Keratinocyte (primary cell): Measurements from ENCODE around the gene KASH5. TPM values are rescaled to one million over a fixed set of nuclear protein-coding genes. Genes with fewer than 3 reads are reported as not detected.

Source experiments
- DNase-seq: peaks from one replicate; pipeline ENCODE4 v3.0.0-alpha.2; 2011; ENCODE audit warnings: low read depth, missing footprints, low spot score
- FAIRE-seq: peaks from 2 replicates; lab custom pipeline; 2011; peaks lifted over from hg19 to GRCh38; lab: Jason Lieb, UNC
- H2AFZ ChIP-seq: 2 replicates; pipeline ENCODE4 v1.6.0; 2012; ENCODE audit warnings: low read length, control low read depth, inconsistent platforms; ENCODE audit not compliant: control insufficient read depth
- H3K27ac ChIP-seq: 2 replicates; pipeline ENCODE4 v1.5.1; 2011; ENCODE audit warnings: low read length; ENCODE audit not compliant: control insufficient read depth, insufficient read depth
- H3K27me3 ChIP-seq: 3 replicates; pipeline ENCODE4 v1.6.0; 2011; ENCODE audit warnings: low read length; ENCODE audit not compliant: control insufficient read depth, insufficient read depth; ENCODE audit errors: extremely low read depth
- H3K36me3 ChIP-seq, 2 experiments: 2 replicates in 1 of 2; 3 replicates in 1 of 2; pipeline ENCODE4 v1.5.1; 2011; ENCODE audit warnings: low read length in 2 of 2, mild to moderate bottlenecking in 1 of 2; ENCODE audit not compliant: control insufficient read depth in 2 of 2, insufficient read depth in 2 of 2; ENCODE audit errors: extremely low read depth in 1 of 2
- H3K4me1 ChIP-seq: 3 replicates; pipeline ENCODE4 v1.5.1; 2011; ENCODE audit warnings: low read length; ENCODE audit not compliant: control insufficient read depth, insufficient read depth; ENCODE audit errors: extremely low read depth
- H3K4me2 ChIP-seq: 3 replicates; pipeline ENCODE4 v1.6.0; 2011; ENCODE audit warnings: low read depth, low read length; ENCODE audit not compliant: control insufficient read depth, insufficient read depth; ENCODE audit errors: extremely low read depth
- H3K4me3 ChIP-seq, 3 experiments: fragments of 200-600 bp in 1 of 3; sonication (generic) in 1 of 3; 2 replicates in 2 of 3; 3 replicates in 1 of 3; pipeline ENCODE4 v1.5.1; 2011 to 2016; ENCODE audit warnings: low read length in 3 of 3, mild to moderate bottlenecking in 3 of 3, control low read depth in 2 of 3, inconsistent platforms in 1 of 3, low read depth in 1 of 3, mixed read lengths in 1 of 3, mixed run types in 1 of 3, moderate library complexity in 1 of 3; ENCODE audit not compliant: control insufficient read depth in 2 of 3, insufficient read depth in 2 of 3; ENCODE audit errors: extremely low read depth in 1 of 3
- H3K79me2 ChIP-seq: 2 replicates; pipeline ENCODE4 v1.6.0; 2012; ENCODE audit warnings: low read length; ENCODE audit not compliant: control insufficient read depth, insufficient read depth
- H3K9ac ChIP-seq: 3 replicates; pipeline ENCODE4 v1.6.0; 2011; ENCODE audit warnings: low read length; ENCODE audit not compliant: control insufficient read depth, insufficient read depth; ENCODE audit errors: extremely low read depth
- H3K9me1 ChIP-seq: 3 replicates; pipeline ENCODE4 v1.6.0; 2011; ENCODE audit warnings: low read length; ENCODE audit not compliant: control insufficient read depth, insufficient read depth; ENCODE audit errors: extremely low read depth
- H3K9me3 ChIP-seq: 2 replicates; pipeline ENCODE4 v1.5.1; 2012; ENCODE audit warnings: low read depth, low read length; ENCODE audit not compliant: control insufficient read depth
- H4K20me1 ChIP-seq: 3 replicates; pipeline ENCODE4 v1.6.0; 2011; ENCODE audit warnings: low read length; ENCODE audit not compliant: control insufficient read depth, insufficient read depth; ENCODE audit errors: extremely low read depth
- EZH2 ChIP-seq: IDR thresholded peaks from one replicate; pipeline ENCODE4 v1.6.1; 2012; ENCODE audit warnings: inconsistent platforms, mild to moderate bottlenecking, low read length, moderate library complexity
- dilution Hi-C: fragments of 300-500 bp; cut with MboI; formaldehyde crosslinking; loops from one replicate; pipeline ENCODE4 v1.7.0; 2020; ENCODE audit warnings: low sequenced_read_pairs; ENCODE audit not compliant: extremely low pct_ligation_motif_present
- polyA plus RNA-seq, 5 experiments: library from polyadenylated mRNA; depleted of rRNA in 3 of 5; stranded (reverse) in 3 of 5; stranded (forward) in 1 of 5; unstranded in 1 of 5; fragments of >200 nt; gene quantifications; 1 replicate in 1 of 5; 2 replicates in 3 of 5; 3 replicates in 1 of 5; pipeline versions ENCODE4 v1.2.1 to v1.2.3, GENCODE V29; 2011 to 2012; ENCODE audit warnings: missing spikeins in 2 of 5, low read depth in 1 of 5, low replicate concordance in 1 of 5
- TF ChIP-seq, protein P1 (sequence below), 3 experiments: IDR thresholded peaks in 1 of 3; conservative IDR thresholded peaks in 1 of 3; optimal IDR thresholded peaks in 1 of 3; 2 replicates in 2 of 3; 3 replicates in 1 of 3; pipeline versions ENCODE3 to v1.5.1; 2011; ENCODE audit warnings: low read length in 3 of 3, mild to moderate bottlenecking in 3 of 3, moderate library complexity in 2 of 3, control low read depth in 1 of 3, inconsistent platforms in 1 of 3; ENCODE audit not compliant: insufficient read depth in 2 of 3; ENCODE audit errors: extremely low read depth in 1 of 3

The KASH5 gene
- polyA plus RNA-seq, 1 donor (not counting 4 experiments of a cell fraction or from before 2014, with no cell fraction given): not detected

GRCh38 chr19:49451430-49452181 is 63.6 kb downstream of the KASH5 start, which contains the start of gene PIH1D1:
PIH1D1 (minus strand) TSS chr19:49451814; CDS start chr19:49451574, 240 bp downstream.
- peaks cover 7 to 12% of the 10 kb centered on the region in 2 experiments for H3K36me3 ChIP-seq
- peaks cover 13% of the 10 kb centered on the region for H3K4me1 ChIP-seq
- peak within 1 kb of the TSS; percentile 90 for H3K27ac ChIP-seq
- DNase-seq (peak; percentile 98), FAIRE-seq (peak; percentile 94)
- peak within 1 kb of the TSS; percentile 78 to 98 (median 88) for H3K4me3 ChIP-seq
- no peaks in the 10 kb centered on the region for H4K20me1 ChIP-seq
- H3K4me2 ChIP-seq: peak within 1 kb of the TSS; percentile 96
- peaks cover 21% of the 10 kb centered on the region for H3K79me2 ChIP-seq
- H3K9me3 ChIP-seq: no peaks in the 10 kb centered on the region
- no peaks in the 10 kb centered on the region for H3K9me1 ChIP-seq
- peak within 1 kb of the TSS; percentile 99 for H3K9ac ChIP-seq
- no peaks in the 10 kb centered on the region for H3K27me3 ChIP-seq
- H2AFZ ChIP-seq: peak within 1 kb of the TSS; percentile 92
- dilution Hi-C loops: no loop called here
- TF ChIP-seq, protein P1, sequence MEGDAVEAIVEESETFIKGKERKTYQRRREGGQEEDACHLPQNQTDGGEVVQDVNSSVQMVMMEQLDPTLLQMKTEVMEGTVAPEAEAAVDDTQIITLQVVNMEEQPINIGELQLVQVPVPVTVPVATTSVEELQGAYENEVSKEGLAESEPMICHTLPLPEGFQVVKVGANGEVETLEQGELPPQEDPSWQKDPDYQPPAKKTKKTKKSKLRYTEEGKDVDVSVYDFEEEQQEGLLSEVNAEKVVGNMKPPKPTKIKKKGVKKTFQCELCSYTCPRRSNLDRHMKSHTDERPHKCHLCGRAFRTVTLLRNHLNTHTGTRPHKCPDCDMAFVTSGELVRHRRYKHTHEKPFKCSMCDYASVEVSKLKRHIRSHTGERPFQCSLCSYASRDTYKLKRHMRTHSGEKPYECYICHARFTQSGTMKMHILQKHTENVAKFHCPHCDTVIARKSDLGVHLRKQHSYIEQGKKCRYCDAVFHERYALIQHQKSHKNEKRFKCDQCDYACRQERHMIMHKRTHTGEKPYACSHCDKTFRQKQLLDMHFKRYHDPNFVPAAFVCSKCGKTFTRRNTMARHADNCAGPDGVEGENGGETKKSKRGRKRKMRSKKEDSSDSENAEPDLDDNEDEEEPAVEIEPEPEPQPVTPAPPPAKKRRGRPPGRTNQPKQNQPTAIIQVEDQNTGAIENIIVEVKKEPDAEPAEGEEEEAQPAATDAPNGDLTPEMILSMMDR (optimal IDR thresholded peaks at IDR 0.05 in 1 of 3, IDR thresholded peaks at IDR 0.05 in 1 of 3, conservative IDR thresholded peaks at IDR 0.05 in 1 of 3; ENCODE audit: extremely low read depth in 1 of 3, insufficient read depth in 2 of 3, low read length in 3 of 3): peak in 1 of 3 experiments; percentile 24
- TF ChIP-seq EZH2: no peak

DNA sequence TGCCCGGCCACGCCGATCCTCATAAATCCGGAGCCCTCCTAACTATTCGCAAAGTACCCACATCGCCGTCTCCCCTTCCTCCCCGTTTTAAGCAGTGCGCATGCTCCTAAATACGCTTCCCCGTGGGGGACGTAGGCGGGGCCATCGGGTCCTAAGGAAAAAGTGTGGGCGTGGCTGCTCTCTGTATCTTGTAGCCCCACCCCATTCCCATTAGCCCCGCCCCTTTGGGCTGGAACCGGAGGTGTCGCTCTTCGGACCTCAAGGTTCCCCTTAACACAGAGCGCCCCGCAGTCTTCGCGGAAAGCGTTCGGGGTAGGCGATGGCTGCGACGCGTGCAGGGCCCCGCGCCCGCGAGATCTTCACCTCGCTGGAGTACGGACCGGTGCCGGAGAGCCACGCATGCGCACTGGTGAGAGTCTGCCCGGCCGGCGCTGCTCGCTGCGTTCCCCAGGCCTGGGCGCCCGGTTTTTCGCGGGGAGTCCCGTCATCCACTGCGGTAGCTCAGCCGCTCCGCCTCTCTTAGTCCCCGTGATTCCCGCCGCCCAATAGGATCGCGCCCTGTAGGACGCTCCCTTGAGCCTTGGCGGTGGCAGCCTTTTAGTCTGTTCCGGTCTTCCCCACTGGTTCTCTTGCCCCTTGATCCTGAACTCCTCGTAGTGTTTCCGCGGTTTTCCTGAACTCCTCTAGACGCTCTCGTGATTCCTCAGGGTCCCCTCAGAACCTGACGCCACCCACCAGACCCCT is 65.1 kb downstream of the KASH5 start, which contains the start of gene ALDH16A1:
Gene ALDH16A1, plus strand, starts transcription at position 213 of the 744 bp plus-strand sequence. Its CDS starts 107 bp downstream, at position 320.
- FAIRE-seq (peak; percentile 60), DNase-seq (peak; percentile 90)
- Histone ChIP-seq H3K27me3 (no peaks in the 10 kb centered on the region), H4K20me1 (no peaks in the 10 kb centered on the region), H3K27ac (peak within 1 kb of the TSS; percentile 97), H3K79me2 (peaks cover 21% of the 10 kb centered on the region), H3K36me3 (peaks cover 5 to 7% of the 10 kb centered on the region in 2 experiments), H3K4me1 (peaks cover 13% of the 10 kb centered on the region), H2AFZ (peak within 1 kb of the TSS; percentile 92), H3K9me1 (no peaks in the 10 kb centered on the region), H3K4me3 (peak within 1 kb of the TSS; percentile 67 to 98 (median 68)), H3K9ac (peak within 1 kb of the TSS; percentile 99), H3K4me2 (peak within 1 kb of the TSS; percentile 86), H3K9me3 (no peaks in the 10 kb centered on the region)
- dilution Hi-C loops: no loop called here
- no peak for TF ChIP-seq EZH2
- TF ChIP-seq, protein P1 (optimal IDR thresholded peaks at IDR 0.05 in 1 of 3, IDR thresholded peaks at IDR 0.05 in 1 of 3, conservative IDR thresholded peaks at IDR 0.05 in 1 of 3; ENCODE audit: extremely low read depth in 1 of 3, insufficient read depth in 2 of 3, low read length in 3 of 3): no peak
